GM12875 (cell line): ENCODE data around the gene GULP1.

Source experiments
- H3K4me3 ChIP-seq: one replicate; pipeline ENCODE4 v1.5.1; 2011; ENCODE audit warnings: low read depth, low read length, control low read depth
- TF ChIP-seq, protein P1 (sequence below): IDR thresholded peaks from 2 replicates; pipeline ENCODE4 v1.5.1; 2011; ENCODE audit warnings: low read depth, mild to moderate bottlenecking, control low read depth, inconsistent platforms, low read length, moderate library complexity, borderline replicate concordance; ENCODE audit not compliant: insufficient read depth

Gene GULP1

DNA sequence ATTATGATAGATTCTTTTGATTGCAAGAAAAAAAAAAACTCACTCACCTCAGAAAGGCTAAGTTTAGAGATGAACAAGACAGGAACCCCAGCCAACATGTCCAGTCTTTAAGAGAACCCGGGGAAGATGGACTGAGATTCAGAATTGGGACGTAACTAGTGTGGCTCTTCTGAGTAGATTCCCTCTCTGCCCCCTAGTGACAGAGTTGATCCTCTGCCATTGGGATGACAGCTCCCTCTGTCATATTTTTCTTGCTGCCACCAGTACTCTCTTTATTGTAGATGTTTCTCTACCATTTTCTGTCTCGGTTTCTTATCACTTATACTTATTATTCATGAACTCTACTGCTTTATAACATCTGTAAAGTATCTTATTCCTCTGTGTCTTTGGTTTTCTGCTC, 77.7 kb downstream of the GULP1 start:
- TF ChIP-seq, protein P1, sequence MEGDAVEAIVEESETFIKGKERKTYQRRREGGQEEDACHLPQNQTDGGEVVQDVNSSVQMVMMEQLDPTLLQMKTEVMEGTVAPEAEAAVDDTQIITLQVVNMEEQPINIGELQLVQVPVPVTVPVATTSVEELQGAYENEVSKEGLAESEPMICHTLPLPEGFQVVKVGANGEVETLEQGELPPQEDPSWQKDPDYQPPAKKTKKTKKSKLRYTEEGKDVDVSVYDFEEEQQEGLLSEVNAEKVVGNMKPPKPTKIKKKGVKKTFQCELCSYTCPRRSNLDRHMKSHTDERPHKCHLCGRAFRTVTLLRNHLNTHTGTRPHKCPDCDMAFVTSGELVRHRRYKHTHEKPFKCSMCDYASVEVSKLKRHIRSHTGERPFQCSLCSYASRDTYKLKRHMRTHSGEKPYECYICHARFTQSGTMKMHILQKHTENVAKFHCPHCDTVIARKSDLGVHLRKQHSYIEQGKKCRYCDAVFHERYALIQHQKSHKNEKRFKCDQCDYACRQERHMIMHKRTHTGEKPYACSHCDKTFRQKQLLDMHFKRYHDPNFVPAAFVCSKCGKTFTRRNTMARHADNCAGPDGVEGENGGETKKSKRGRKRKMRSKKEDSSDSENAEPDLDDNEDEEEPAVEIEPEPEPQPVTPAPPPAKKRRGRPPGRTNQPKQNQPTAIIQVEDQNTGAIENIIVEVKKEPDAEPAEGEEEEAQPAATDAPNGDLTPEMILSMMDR = peak; percentile 65

DNA sequence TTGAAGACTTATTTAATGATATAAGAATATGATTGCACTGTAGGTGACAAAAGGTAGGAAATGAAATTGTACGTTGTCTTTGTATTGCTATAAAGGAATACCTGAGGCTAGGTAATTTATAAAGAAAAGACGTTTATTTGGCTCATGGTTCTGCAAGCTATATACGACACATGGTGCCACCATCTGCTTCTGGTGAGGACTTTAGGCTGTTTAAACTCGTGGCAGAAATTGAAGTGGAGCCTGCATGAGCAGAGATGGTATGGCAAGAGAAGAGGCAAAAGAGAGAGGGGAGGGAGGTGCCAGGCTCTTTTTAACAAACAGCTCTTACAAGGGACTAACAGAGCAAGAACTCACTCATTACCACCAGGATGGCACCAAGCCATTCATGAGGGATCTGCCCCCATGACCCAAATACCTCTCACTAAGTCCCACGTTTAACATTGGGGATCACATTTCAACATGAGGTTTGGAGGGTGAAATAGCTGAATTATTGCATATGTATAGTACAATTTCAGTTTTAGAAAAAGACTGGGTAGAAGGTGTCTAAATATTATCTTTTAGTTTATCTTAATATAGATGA, 86.8 kb downstream of the GULP1 start:
- H3K4me3 ChIP-seq = no peak overlapping the region
- TF ChIP-seq, protein P1 = no peak

More for the DNA sequence above, 77.7 kb downstream of the GULP1 start:
- H3K4me3 ChIP-seq = no peak overlapping the region

DNA sequence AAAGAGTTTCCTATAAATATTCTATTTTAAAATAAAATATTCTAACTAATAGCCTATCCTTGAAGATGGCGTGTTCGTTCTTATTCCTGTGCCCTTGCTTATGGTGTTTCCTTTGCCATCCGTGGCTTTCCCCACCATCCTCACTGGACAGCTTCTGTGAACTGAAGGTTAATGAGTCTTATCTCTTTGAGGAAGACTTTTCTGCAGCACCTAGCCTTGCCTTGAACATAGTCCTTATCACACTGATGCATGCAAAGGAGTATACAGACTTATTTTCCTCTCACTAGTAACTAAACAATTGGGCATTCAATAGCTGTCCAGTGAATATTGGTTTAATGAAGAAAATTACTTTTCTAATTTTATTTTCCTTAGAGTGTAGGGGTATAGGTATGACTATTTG, 88.1 kb downstream of the GULP1 start:
- TF ChIP-seq, protein P1 = no peak
- no peak overlapping the region for H3K4me3 ChIP-seq

DNA sequence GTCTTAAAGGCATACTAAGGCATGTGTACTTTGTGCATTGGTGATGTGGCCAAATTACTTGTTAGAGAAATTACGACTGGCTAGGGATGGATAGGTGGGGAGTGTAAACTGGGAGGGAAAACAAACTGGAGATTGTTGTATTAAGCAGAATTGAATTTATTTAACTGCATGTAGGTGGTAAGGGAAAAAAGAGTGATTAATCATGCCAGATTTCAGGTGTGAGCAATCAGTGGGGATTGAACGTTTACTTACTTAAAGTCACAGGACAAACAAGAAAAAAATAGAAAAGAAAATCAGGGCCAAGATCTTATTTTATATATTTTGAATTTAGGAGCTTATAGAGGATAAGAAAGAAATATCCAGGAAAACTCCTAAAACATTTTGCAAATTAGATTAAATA, 88.6 kb downstream of the GULP1 start:
- TF ChIP-seq, protein P1 = no peak
- no peak overlapping the region for H3K4me3 ChIP-seq

DNA sequence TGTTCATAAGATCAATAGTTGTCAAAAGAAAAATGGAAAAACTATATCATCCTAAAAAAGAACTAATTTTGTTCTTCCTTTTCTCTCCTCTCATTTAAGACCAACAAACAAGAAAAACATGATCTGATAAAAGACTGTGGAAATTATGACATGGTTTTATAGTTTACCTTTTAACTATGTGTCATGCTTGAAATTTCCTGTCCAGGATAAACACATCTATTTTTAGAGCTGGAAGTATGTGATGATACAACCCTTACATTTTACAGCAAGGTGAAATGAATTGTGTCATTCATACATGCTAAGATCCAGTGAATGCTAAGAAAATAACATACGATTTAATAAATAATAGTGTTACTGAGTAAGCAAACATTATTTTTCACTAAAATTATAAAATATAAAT, 89.9 kb downstream of the GULP1 start:
- TF ChIP-seq, protein P1 = no peak
- no peak overlapping the region for H3K4me3 ChIP-seq

- H3K4me3 ChIP-seq = no peak overlapping the region
- TF ChIP-seq, protein P1 = no peak
Observed at GRCh38 chr2:188382107-188382506, 90.4 kb downstream of the GULP1 start.

DNA sequence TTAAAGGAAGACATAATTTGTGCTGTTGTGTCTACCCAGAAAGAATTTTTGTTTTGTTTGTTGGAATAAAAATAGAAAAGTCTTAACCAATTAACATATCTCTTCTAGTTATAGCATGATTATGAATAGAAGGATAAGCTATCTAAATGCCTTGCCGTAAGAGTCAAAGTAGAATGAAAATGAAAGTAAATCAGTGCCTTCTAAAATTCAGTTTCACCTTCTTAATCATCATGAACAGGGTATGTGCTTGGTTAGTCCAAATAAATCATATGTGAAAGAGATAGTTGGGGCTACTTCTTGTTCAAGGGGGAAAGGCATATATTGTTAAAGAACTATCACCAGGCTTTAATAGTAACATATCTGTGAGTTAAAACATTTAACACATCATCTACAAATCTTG, 91.5 kb downstream of the GULP1 start:
- TF ChIP-seq, protein P1 = no peak
- H3K4me3 ChIP-seq = no peak overlapping the region
